Smooth muscle cell (in vitro differentiated cells): Measurements from ENCODE around the gene MBNL1. TPM values are rescaled to one million over a fixed set of nuclear protein-coding genes. Genes with fewer than 3 reads are reported as not detected.

Experiments
- DNase-seq: peaks from one replicate; lab custom pipeline; 2025; ENCODE audit not compliant: unreplicated experiment; lab: John Stamatoyannopoulos, UW
- H2AFZ ChIP-seq: fragments of 200-600 bp; sonication (generic); 2 replicates; pipeline ENCODE4 v1.6.0; 2016; ENCODE audit warnings: antibody characterized with exemption, low read depth, mild to moderate bottlenecking
- H3F3A ChIP-seq: fragments of 200-600 bp; sonication (generic); 2 replicates; pipeline ENCODE4 v1.6.0; 2017; ENCODE audit warnings: antibody characterized with exemption, low read depth
- H3K27ac ChIP-seq: fragments of 200-600 bp; sonication (generic); 2 replicates; pipeline ENCODE4 v1.5.1; 2016; ENCODE audit warnings: low read depth, mild to moderate bottlenecking
- H3K27me3 ChIP-seq: fragments of 200-600 bp; sonication (generic); 2 replicates; pipeline ENCODE4 v1.6.1; 2016; ENCODE audit warnings: low read depth, mild to moderate bottlenecking
- H3K36me3 ChIP-seq: fragments of 200-600 bp; sonication (generic); 2 replicates; pipeline ENCODE4 v1.5.1; 2016; ENCODE audit warnings: low read depth
- H3K4me1 ChIP-seq: fragments of 200-600 bp; sonication (generic); 2 replicates; pipeline ENCODE4 v1.5.1; 2016; ENCODE audit warnings: low read depth
- H3K4me2 ChIP-seq: fragments of 200-600 bp; sonication (generic); 2 replicates; pipeline ENCODE4 v1.6.0; 2016; ENCODE audit warnings: mild to moderate bottlenecking
- H3K4me3 ChIP-seq: fragments of 200-600 bp; sonication (generic); 2 replicates; pipeline ENCODE4 v1.5.1; 2016; ENCODE audit warnings: mild to moderate bottlenecking
- H3K79me2 ChIP-seq: fragments of 200-600 bp; sonication (generic); 2 replicates; pipeline ENCODE4 v1.6.0; 2016; ENCODE audit warnings: low read depth, mild to moderate bottlenecking
- H3K9ac ChIP-seq: fragments of 200-600 bp; sonication (generic); 2 replicates; pipeline ENCODE4 v1.6.0; 2016; ENCODE audit warnings: low read depth
- H3K9me3 ChIP-seq: fragments of 200-600 bp; sonication (generic); replicated peaks from 2 replicates; pipeline ENCODE4 v1.5.1; 2016; ENCODE audit warnings: low read depth
- H4K20me1 ChIP-seq: fragments of 200-600 bp; sonication (generic); 2 replicates; pipeline ENCODE4 v1.6.0; 2016; ENCODE audit warnings: low read depth
- CTCF ChIP-seq: fragments of 200-600 bp; sonication (generic); IDR thresholded peaks from 2 replicates; pipeline ENCODE4 v1.5.1; 2017; ENCODE audit warnings: borderline replicate concordance, mild to moderate bottlenecking, antibody characterized with exemption; ENCODE audit not compliant: insufficient read depth, poor library complexity, severe bottlenecking
- WGBS: methylation state at CpG from one replicate; pipeline ENCODE4 v1.1.7; 2016; ENCODE audit warnings: low lambda C conversion rate; 5-methylcytosine and 5-hydroxymethylcytosine counted together
- polyA plus RNA-seq: library from polyadenylated mRNA; unstranded; fragments of >200 nt; fragmentation: Nextera tagmentation; extraction: Ambion mirVana; gene quantifications from 2 replicates; pipeline ENCODE4 v1.2.1, GENCODE V29; 2016
- total RNA-seq: library from RNA; depleted of rRNA; stranded (reverse); fragments of >200 nt; gene quantifications from 2 replicates; pipeline ENCODE4 v1.2.3, GENCODE V29; 2014

MBNL1 gene
- total and polyA plus RNA-seq, 2 experiments from 2014 or later: 19.5 to 128 TPM

GRCh38 chr3:152282813-152283212 lies 14.1 kb downstream of the MBNL1 start:
- Histone ChIP-seq H2AFZ (no peak overlapping the region), H3K4me2 (no peak overlapping the region), H4K20me1 (peaks cover 97% of the 10 kb centered on the region), H3K9ac (no peak overlapping the region), H3K36me3 (no peaks in the 10 kb centered on the region), H3K4me3 (no peak overlapping the region), H3K79me2 (peaks cover 97% of the 10 kb centered on the region), H3K27me3 (no peaks in the 10 kb centered on the region), H3F3A (peaks cover 11% of the 10 kb centered on the region), H3K9me3 (no peaks in the 10 kb centered on the region), H3K4me1 (peaks cover 13% of the 10 kb centered on the region), H3K27ac (no peak overlapping the region)
- no peak for DNase-seq
- 91% methylated on average over 1 of the region's 1 CpG for WGBS
- TF ChIP-seq CTCF: no peak

- Histone ChIP-seq H3K9ac (no peak overlapping the region), H3K4me2 (no peak overlapping the region), H3K36me3 (no peaks in the 10 kb centered on the region), H3K27me3 (no peaks in the 10 kb centered on the region), H3F3A (peaks cover 11% of the 10 kb centered on the region), H3K4me3 (no peak overlapping the region), H4K20me1 (peaks cover 97% of the 10 kb centered on the region), H3K9me3 (no peaks in the 10 kb centered on the region), H3K4me1 (peaks cover 19% of the 10 kb centered on the region), H3K27ac (no peak overlapping the region), H2AFZ (no peak overlapping the region), H3K79me2 (peaks cover 97% of the 10 kb centered on the region)
- 95% methylated on average over 2 of the region's 2 CpGs for WGBS
- no peak for TF ChIP-seq CTCF
- DNase-seq: no peak
Measured at GRCh38 chr3:152283492-152284381, 15.0 kb downstream of the MBNL1 start.

- no peak overlapping the region for H3K4me2 ChIP-seq
- peaks cover 25% of the 10 kb centered on the region for H3K4me1 ChIP-seq
- no peak overlapping the region for H3K9ac ChIP-seq
- DNase-seq: no peak
- no peaks in the 10 kb centered on the region for H3K27me3 ChIP-seq
- no peak overlapping the region for H3K27ac ChIP-seq
- H3K36me3 ChIP-seq: no peaks in the 10 kb centered on the region
- peaks cover 97% of the 10 kb centered on the region for H3K79me2 ChIP-seq
- TF ChIP-seq CTCF: no peak
- no peaks in the 10 kb centered on the region for H3K9me3 ChIP-seq
- WGBS: 97% methylated on average over 3 of the region's 3 CpGs
- no peak overlapping the region for H3K4me3 ChIP-seq
- no peak overlapping the region for H2AFZ ChIP-seq
- H3F3A ChIP-seq: peaks cover 11% of the 10 kb centered on the region
- H4K20me1 ChIP-seq: peaks cover 97% of the 10 kb centered on the region
Measured at GRCh38 chr3:152284906-152285305, 16.2 kb downstream of the MBNL1 start.

DNA sequence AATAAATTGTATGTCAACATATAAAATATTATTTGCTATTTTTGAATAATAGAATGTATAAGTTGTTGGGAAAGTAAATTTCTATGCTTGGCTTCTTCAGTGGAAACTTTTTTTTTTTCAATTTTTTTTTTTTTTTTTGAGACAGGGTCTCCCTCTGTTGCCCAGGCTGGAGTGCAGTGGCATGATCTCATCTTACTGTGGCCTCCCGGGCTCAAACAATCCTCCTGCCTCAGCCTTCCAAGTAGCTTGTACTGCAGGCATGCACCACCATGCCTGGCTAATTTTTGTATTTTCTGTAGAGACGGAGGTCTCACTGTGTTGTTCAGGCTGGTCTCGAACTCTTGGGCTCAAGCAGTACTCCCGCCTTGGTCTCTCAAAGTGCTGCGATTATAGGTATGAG lies 16.8 kb downstream of the MBNL1 start:
- H3K27ac ChIP-seq: no peak overlapping the region
- over 99% methylated on average over 5 of the region's 5 CpGs for WGBS
- no peak overlapping the region for H3K9ac ChIP-seq
- H3K9me3 ChIP-seq: no peaks in the 10 kb centered on the region
- no peaks in the 10 kb centered on the region for H3K27me3 ChIP-seq
- H4K20me1 ChIP-seq: peaks cover 97% of the 10 kb centered on the region
- peaks cover 97% of the 10 kb centered on the region for H3K79me2 ChIP-seq
- peaks cover 24% of the 10 kb centered on the region for H3K4me1 ChIP-seq
- H3F3A ChIP-seq: peaks cover 9% of the 10 kb centered on the region
- H3K4me2 ChIP-seq: no peak overlapping the region
- no peak overlapping the region for H3K4me3 ChIP-seq
- TF ChIP-seq CTCF: no peak
- no peak overlapping the region for H2AFZ ChIP-seq
- no peak for DNase-seq
- H3K36me3 ChIP-seq: no peaks in the 10 kb centered on the region
